Naive thymus-derived CD4-positive, alpha-beta T cell (primary cell): ENCODE measurements around the gene ELN. TPM values are rescaled to one million over a fixed set of nuclear protein-coding genes. Genes with fewer than 3 reads are reported as not detected.

Experiments
- ATAC-seq: fragments of 150-1000 bp; cut with Tn5 transposase; 2 replicates; pipeline ENCODE4 v1.10.0; 2021; ENCODE audit warnings: mild to moderate bottlenecking, moderate library complexity
- CTCF ChIA-PET: fragments of 350-600 bp; sonication (Branson Sonifier 250); formaldehyde crosslinking; loops from one replicate; lab custom pipeline; 2021; ENCODE audit warnings: antibody characterized with exemption; lab: Charles Lee
- POLR2A ChIA-PET: fragments of 350-600 bp; sonication (Branson Sonifier 250); formaldehyde crosslinking; loops from one replicate; lab custom pipeline; 2021; ENCODE audit warnings: antibody characterized with exemption, inconsistent platforms; lab: Charles Lee
- DNase-seq, 9 donors: peaks; one replicate each; pipeline versions ENCODE4 v3.0.0 to v3.0.0-alpha.2; 2020 to 2022; ENCODE audit warnings: mixed read lengths in 1 of 9
- H3K27ac ChIP-seq: one replicate; pipeline ENCODE4 v1.7.0; 2013; ENCODE audit warnings: mild to moderate bottlenecking, low read depth, low read length, moderate library complexity
- H3K27me3 ChIP-seq, 2 donors: one replicate each; pipeline ENCODE4 v1.7.0; 2013; ENCODE audit warnings: low read length in 2 of 2, mild to moderate bottlenecking in 2 of 2, moderate library complexity in 2 of 2; ENCODE audit not compliant: control insufficient read depth in 2 of 2, insufficient read depth in 2 of 2
- H3K36me3 ChIP-seq, 3 experiments: 1 replicate in 2 of 3; 2 replicates in 1 of 3; pipeline ENCODE4 v1.7.0; 2013; ENCODE audit warnings: low read length in 3 of 3, mild to moderate bottlenecking in 3 of 3, moderate library complexity in 1 of 3; ENCODE audit not compliant: insufficient read depth in 3 of 3, control insufficient read depth in 2 of 3
- H3K4me1 ChIP-seq, 2 donors: one replicate each; pipeline ENCODE4 v1.7.0; 2013; ENCODE audit warnings: low read length in 2 of 2, mild to moderate bottlenecking in 2 of 2, moderate library complexity in 1 of 2; ENCODE audit not compliant: control insufficient read depth in 2 of 2, insufficient read depth in 2 of 2
- H3K4me3 ChIP-seq: 2 replicates; pipeline ENCODE4 v1.7.0; 2013; ENCODE audit warnings: mild to moderate bottlenecking, low read length
- H3K9me3 ChIP-seq, 3 experiments: 1 replicate in 2 of 3; 2 replicates in 1 of 3; pipeline ENCODE4 v1.7.0; 2013; ENCODE audit warnings: low read length in 3 of 3; ENCODE audit not compliant: control insufficient read depth in 2 of 3
- H3K27ac Mint-ChIP-seq, 9 donors: one replicate each; pipeline ENCODE4 v1.8.0; 2020 to 2022; ENCODE audit warnings: mixed read lengths in 9 of 9, mild to moderate bottlenecking in 8 of 9, moderate library complexity in 5 of 9, inconsistent platforms in 2 of 9
- H3K27me3 Mint-ChIP-seq, 5 donors: one replicate each; pipeline ENCODE4 v1.8.0; 2021 to 2022; ENCODE audit warnings: mixed read lengths in 5 of 5, mild to moderate bottlenecking in 1 of 5
- H3K36me3 Mint-ChIP-seq, 5 donors: one replicate each; pipeline ENCODE4 v1.8.0; 2020 to 2022; ENCODE audit warnings: mixed read lengths in 5 of 5, mild to moderate bottlenecking in 3 of 5, inconsistent platforms in 1 of 5
- H3K4me1 Mint-ChIP-seq, 7 donors: one replicate each; pipeline ENCODE4 v1.8.0; 2020 to 2022; ENCODE audit warnings: mixed read lengths in 7 of 7, mild to moderate bottlenecking in 3 of 7, inconsistent platforms in 1 of 7
- H3K4me3 Mint-ChIP-seq, 10 donors: one replicate each; pipeline ENCODE4 v1.8.0; 2020 to 2022; ENCODE audit warnings: mild to moderate bottlenecking in 10 of 10, mixed read lengths in 10 of 10, moderate library complexity in 6 of 10, inconsistent platforms in 2 of 10
- H3K9me3 Mint-ChIP-seq, 11 donors: one replicate each; pipeline ENCODE4 v1.8.0; 2020 to 2022; ENCODE audit warnings: mixed read lengths in 11 of 11, mild to moderate bottlenecking in 4 of 11, inconsistent platforms in 1 of 11, moderate library complexity in 1 of 11
- intact Hi-C, 2 donors: fragments of 100-400 bp; cut with micrococcal nuclease; formaldehyde crosslinking; loops; one replicate each; pipeline ENCODE4 v1.15.1; 2023
- polyA plus RNA-seq, 2 donors: library from polyadenylated mRNA; unstranded; fragments of 300-500 nt; fragmentation: Illumina TruSeq; gene quantifications; one replicate each; pipeline ENCODE4 v1.2.3, GENCODE V29; 2021
- total RNA-seq, 6 experiments: library from RNA in 5 of 6; stranded (reverse) in 5 of 6; gene quantifications; 1 replicate in 5 of 6; 2 replicates in 1 of 6; pipeline ENCODE4 v1.2.3 and lab custom pipeline; 2021 to 2026

The ELN gene
- total and polyA plus RNA-seq, 7 experiments from 2014 or later: 0.11 to 0.67 (median 0.66) TPM; not detected in 4

GRCh38 chr7:73984481-73985205 is 43.3 kb upstream of the ELN start:
- Mint-ChIP-seq H3K4me1 (no peaks in the 10 kb centered on the region), H3K36me3 (no peaks in the 10 kb centered on the region), H3K27ac (no peak overlapping the region), H3K27me3 (peaks cover 0 to 11% (median 5%) of the 10 kb centered on the region in 5 donors), H3K9me3 (no peaks in the 10 kb centered on the region), H3K4me3 (no peak overlapping the region)
- DNase-seq: no peak
- Histone ChIP-seq H3K9me3 (no peaks in the 10 kb centered on the region), H3K36me3 (no peaks in the 10 kb centered on the region), H3K4me1 (no peaks in the 10 kb centered on the region), H3K27me3 (no peaks in the 10 kb centered on the region), H3K27ac (no peak overlapping the region), H3K4me3 (no peak overlapping the region)
- ATAC-seq: no peak
- ChIA-PET CTCF (no interaction called here), POLR2A (no interaction called here)
- intact Hi-C loops: no loop called here

DNA sequence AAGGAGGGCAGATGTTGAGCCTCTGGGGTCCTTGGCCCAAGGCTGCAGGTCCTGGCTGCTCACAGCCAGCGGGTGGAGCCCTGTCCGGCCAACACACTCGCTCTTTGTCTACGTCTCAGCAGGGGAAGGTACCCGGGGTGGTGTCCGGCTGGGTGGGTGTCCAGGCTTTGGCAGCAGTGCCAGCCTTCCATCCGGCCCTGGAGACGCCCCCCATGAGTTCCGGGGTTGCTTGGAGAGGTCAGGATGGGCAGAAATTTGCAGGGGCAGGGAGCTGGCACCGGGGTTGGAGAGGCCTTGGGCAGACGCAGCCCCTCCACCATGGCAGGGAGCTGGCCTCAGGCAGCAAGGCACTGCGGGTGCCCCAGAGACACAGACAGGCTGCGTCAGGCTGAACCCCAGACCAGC is 42.2 kb upstream of the ELN start:
- H3K27ac Mint-ChIP-seq: no peak overlapping the region
- no peaks in the 10 kb centered on the region for H3K9me3 Mint-ChIP-seq
- Histone ChIP-seq H3K27me3 (no peaks in the 10 kb centered on the region), H3K9me3 (no peaks in the 10 kb centered on the region), H3K4me1 (no peaks in the 10 kb centered on the region), H3K27ac (no peak overlapping the region), H3K4me3 (no peak overlapping the region), H3K36me3 (no peaks in the 10 kb centered on the region)
- H3K4me3 Mint-ChIP-seq: no peak overlapping the region
- peaks cover 0 to 6% (median 0%) of the 10 kb centered on the region in 5 donors for H3K27me3 Mint-ChIP-seq
- ATAC-seq: no peak
- H3K36me3 Mint-ChIP-seq: no peaks in the 10 kb centered on the region
- no peaks in the 10 kb centered on the region for H3K4me1 Mint-ChIP-seq
- no peak for DNase-seq
- POLR2A ChIA-PET: no interaction called here
- CTCF ChIA-PET: no interaction called here
- intact Hi-C loops: no loop called here

DNA sequence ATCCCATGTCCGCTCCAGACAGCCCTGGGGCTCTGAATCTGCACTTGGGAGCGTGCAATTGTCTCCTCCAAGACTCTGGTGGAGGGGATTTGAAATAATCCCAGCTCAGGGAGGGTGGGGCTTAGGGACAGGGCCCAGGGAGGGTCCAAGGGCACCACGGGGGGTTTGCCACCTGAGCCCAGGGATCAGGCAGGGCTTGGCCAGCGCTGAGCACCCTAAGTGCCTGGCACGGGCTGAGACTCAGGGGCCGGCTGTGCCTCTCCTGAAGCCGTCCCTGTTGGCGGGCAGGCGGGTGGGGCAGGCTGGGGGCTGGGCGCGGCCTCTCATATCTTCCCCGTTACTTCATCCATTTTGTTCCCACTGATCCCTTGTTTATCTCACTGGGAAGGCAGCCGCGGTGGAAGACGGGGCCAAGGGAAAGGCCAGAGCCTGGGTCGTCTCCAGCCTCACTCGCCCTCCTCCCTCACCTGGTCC is 41.8 kb upstream of the ELN start:
- Histone ChIP-seq H3K27ac (no peak overlapping the region), H3K9me3 (no peaks in the 10 kb centered on the region), H3K4me3 (no peak overlapping the region), H3K27me3 (no peaks in the 10 kb centered on the region), H3K4me1 (no peaks in the 10 kb centered on the region), H3K36me3 (no peaks in the 10 kb centered on the region)
- no peaks in the 10 kb centered on the region for H3K9me3 Mint-ChIP-seq
- H3K4me3 Mint-ChIP-seq: no peak overlapping the region
- no peak for ATAC-seq
- H3K4me1 Mint-ChIP-seq: no peaks in the 10 kb centered on the region
- POLR2A ChIA-PET: no interaction called here
- CTCF ChIA-PET: no interaction called here
- no peak overlapping the region for H3K27ac Mint-ChIP-seq
- H3K36me3 Mint-ChIP-seq: no peaks in the 10 kb centered on the region
- peaks cover 0 to 2% (median 0%) of the 10 kb centered on the region in 5 donors for H3K27me3 Mint-ChIP-seq
- DNase-seq: no peak
- intact Hi-C loops: no loop called here

DNA sequence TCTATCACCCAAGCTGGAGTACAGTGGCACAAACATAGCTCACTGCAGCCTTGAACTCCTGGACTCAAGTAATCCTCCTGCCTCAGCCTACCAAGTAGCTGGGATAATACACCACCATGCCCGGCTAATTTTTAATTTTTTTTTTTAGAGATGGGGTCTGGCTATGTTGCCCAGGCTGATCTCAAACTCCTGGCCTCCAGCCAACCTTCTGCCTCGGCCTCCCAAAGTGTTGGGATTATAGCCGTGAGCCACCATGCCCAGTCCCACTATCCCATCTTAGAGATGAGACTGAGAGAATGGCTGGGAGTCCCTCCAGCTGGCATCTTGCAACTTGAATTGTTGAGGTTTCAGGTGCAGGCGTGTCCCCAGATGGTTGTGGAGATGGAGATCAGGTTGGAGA is 40.7 kb upstream of the ELN start:
- Mint-ChIP-seq H3K4me3 (no peak overlapping the region), H3K9me3 (no peaks in the 10 kb centered on the region), H3K27ac (no peak overlapping the region), H3K36me3 (no peaks in the 10 kb centered on the region), H3K27me3 (no peaks in the 10 kb centered on the region), H3K4me1 (no peaks in the 10 kb centered on the region)
- Histone ChIP-seq H3K27ac (no peak overlapping the region), H3K4me3 (no peak overlapping the region), H3K36me3 (no peaks in the 10 kb centered on the region), H3K27me3 (no peaks in the 10 kb centered on the region), H3K4me1 (no peaks in the 10 kb centered on the region), H3K9me3 (no peaks in the 10 kb centered on the region)
- intact Hi-C loops: no loop called here
- POLR2A ChIA-PET: no interaction called here
- ATAC-seq (no peak), DNase-seq (no peak)
- CTCF ChIA-PET: no interaction called here

DNA sequence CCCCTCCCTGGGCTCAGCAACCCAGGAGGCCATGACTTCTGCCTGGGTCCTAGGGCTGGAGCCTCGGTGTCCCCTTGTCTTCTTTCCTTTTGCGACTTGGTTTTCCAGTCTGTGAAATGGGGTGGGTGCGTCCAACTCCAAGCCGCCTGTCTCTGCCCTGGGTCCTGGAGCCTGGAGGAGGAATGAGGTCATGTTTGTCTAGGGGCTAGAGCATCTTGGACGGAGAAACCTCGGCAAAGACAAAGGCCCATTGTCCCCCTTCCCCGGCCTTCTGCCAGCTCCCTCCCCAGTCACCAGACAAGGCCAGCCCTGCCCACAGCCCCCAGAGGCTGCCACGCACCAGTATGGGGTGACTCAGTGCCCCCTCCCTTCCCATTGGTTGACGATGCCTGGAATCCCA is 39.8 kb upstream of the ELN start:
- H3K9me3 ChIP-seq: no peaks in the 10 kb centered on the region
- Mint-ChIP-seq H3K27ac (no peak overlapping the region), H3K4me3 (no peak overlapping the region), H3K9me3 (peaks cover 0 to 1% (median 0%) of the 10 kb centered on the region in 11 donors), H3K4me1 (no peaks in the 10 kb centered on the region), H3K36me3 (no peaks in the 10 kb centered on the region), H3K27me3 (no peaks in the 10 kb centered on the region)
- no peaks in the 10 kb centered on the region for H3K36me3 ChIP-seq
- no peaks in the 10 kb centered on the region for H3K4me1 ChIP-seq
- ATAC-seq: no peak
- no peak overlapping the region for H3K27ac ChIP-seq
- no peak for DNase-seq
- ChIA-PET POLR2A (no interaction called here), CTCF (no interaction called here)
- intact Hi-C loops: no loop called here
- H3K4me3 ChIP-seq: no peak overlapping the region
- H3K27me3 ChIP-seq: no peaks in the 10 kb centered on the region

DNA sequence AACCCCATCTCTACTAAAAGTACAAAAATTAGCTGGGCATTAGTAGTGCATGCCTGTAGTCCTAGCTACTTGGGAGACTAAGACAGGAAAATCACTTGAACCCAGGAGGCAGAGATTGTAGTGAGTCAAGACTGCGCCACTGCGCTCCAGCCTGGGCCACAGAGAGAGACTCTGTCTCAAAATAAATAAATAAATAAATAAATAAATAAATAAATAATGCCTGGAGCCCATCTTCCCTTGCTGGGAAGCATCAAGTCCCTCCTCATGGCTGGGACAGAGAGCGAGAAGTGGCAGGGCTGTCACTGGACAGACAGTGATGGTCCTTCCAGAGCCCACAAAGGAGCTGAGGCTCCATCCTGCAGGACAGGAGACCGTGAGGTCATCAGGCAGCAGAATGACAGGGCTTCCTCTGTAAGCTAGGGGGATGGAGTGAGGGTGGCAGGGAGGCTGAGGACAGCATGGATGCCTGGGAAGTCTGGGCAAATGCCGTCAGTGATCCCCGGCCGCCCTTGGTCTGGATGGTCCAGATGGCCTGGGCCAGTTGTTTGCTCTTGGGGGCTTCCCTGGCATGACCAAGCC is 36.4 kb upstream of the ELN start:
- DNase-seq: no peak
- Histone ChIP-seq H3K36me3 (no peaks in the 10 kb centered on the region), H3K9me3 (no peaks in the 10 kb centered on the region), H3K4me1 (no peaks in the 10 kb centered on the region), H3K4me3 (no peak overlapping the region), H3K27ac (no peak overlapping the region), H3K27me3 (no peaks in the 10 kb centered on the region)
- H3K9me3 Mint-ChIP-seq: peaks cover 0 to 17% (median 12%) of the 10 kb centered on the region in 11 donors
- peaks cover 0 to 4% (median 0%) of the 10 kb centered on the region in 5 donors for H3K27me3 Mint-ChIP-seq
- ATAC-seq: no peak
- H3K27ac Mint-ChIP-seq: no peak overlapping the region
- H3K4me1 Mint-ChIP-seq: no peaks in the 10 kb centered on the region
- intact Hi-C loops: no loop called here
- H3K36me3 Mint-ChIP-seq: peaks cover 0 to 4% (median 0%) of the 10 kb centered on the region in 5 donors
- no peak overlapping the region for H3K4me3 Mint-ChIP-seq
- ChIA-PET POLR2A (no interaction called here), CTCF (no interaction called here)

DNA sequence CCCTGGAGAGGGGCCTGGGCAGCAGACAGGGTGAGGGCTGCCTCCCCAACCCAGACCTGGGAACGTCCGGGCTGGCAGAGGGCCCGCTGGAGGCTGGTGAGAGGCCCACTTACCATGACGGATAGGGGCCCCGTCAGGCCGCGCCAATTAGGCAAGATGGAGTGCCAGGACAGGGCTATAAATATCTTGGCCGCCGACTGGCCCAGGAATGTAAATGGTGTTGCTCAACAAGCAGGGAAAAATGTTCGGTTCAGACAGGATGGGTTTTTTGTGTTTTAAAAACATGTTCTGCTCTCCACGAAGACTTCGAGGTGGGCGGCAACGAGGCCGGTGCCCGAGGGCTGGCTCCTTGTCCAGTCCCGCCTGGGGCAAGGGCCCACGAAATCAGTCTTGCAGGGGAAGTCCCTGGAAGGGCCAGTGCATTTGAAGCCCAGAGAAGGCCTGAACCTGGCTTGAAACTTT is 35.8 kb upstream of the ELN start:
- H3K4me1 Mint-ChIP-seq: no peaks in the 10 kb centered on the region
- ChIA-PET CTCF (no interaction called here), POLR2A (no interaction called here)
- intact Hi-C loops: no loop called here
- no peaks in the 10 kb centered on the region for H3K9me3 ChIP-seq
- H3K27ac Mint-ChIP-seq: no peak overlapping the region
- no peak overlapping the region for H3K4me3 ChIP-seq
- ATAC-seq (no peak), DNase-seq (no peak)
- no peaks in the 10 kb centered on the region for H3K4me1 ChIP-seq
- peaks cover 0 to 7% (median 0%) of the 10 kb centered on the region in 5 donors for H3K36me3 Mint-ChIP-seq
- no peak overlapping the region for H3K27ac ChIP-seq
- H3K36me3 ChIP-seq: no peaks in the 10 kb centered on the region
- H3K9me3 Mint-ChIP-seq: peaks cover 0 to 17% (median 12%) of the 10 kb centered on the region in 11 donors
- H3K27me3 ChIP-seq: no peaks in the 10 kb centered on the region
- H3K4me3 Mint-ChIP-seq: no peak overlapping the region
- H3K27me3 Mint-ChIP-seq: peaks cover 0 to 9% (median 4%) of the 10 kb centered on the region in 5 donors
